ENCODE measurements around the gene NYAP1.

DNA sequence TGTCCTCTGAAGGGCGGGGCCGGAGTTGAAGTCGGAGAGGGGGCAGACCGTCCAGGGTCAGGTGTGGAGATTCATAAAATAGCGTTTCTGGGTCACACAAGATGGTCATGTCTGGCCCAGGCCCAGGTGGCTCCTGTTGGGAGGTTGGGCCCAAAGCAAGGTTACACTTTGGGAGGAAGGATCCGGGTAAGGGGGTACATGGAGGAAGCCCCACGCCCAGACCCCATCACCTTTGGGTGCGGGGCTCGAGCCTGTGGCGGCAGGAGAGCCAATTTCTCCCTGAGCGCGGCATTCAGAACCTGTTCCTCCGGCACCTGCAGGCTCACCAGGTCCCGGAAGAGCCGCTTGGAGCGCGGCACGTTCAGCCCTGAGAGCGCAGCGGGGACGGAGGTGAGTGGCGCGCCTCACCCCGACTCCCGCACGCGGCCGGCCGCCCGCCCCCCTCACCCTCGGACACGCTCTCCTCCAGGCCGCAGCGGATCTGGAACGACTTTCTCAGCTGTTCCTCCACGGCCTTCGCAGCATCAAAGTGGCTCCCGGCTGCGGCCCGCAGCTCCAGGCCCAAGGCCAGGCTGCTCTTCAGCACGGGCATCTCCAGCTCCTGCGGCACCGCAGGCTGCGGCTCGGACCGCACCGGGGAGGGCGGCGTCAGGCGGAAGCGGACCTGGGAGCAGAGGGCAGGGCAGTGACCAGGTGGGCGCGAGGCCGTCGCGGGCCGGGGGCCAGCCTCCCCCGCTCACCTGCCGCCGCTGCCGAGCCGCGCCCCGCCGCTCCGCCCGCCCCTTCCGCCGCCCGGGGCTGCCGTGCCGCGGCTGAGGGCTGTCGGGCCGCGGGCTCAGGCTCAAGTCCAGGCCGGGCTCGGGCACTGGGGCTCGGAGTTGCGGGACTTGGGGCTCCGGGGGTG, 48.1 kb upstream of the NYAP1 start:
- TF ChIP-seq CTCF (IDR thresholded peaks at IDR 0.05), result no peak
- no peak for TF ChIP-seq POLR2A (IDR thresholded peaks at IDR 0.05)
